NCI-H524 (cell line): ENCODE measurements around the gene KIR3DL1.
"Not testable (repeated sequence)": the region's sequence is repeated elsewhere in the genome, so short reads cannot be mapped to it uniquely, and the experiment has no call there.

Source experiments
- DNase-seq, 2 experiments: peaks; one replicate each; lab custom pipeline; 2025; lab: John Stamatoyannopoulos, UW

KIR3DL1 gene

DNA sequence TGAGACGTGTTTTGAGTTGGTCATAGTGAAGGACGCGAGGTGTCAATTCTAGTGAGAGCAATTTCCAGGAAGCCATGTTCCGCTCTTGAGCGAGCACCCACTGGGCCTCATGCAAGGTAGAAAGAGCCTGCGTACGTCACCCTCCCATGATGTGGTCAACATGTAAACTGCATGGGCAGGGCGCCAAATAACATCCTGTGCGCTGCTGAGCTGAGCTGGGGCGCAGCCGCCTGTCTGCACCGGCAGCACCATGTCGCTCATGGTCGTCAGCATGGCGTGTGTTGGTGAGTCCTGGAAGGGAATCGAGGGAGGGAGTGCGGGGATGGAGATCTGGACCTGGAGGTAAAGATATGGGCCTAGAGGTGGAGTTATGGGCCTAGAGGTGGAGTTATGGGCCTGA is at the start of gene KIR3DL1:
TSS of gene KIR3DL1 (plus strand) at position 218 of the 400 bp plus-strand sequence.
- DNase-seq: not testable (repeated sequence)

GRCh38 chr19:54769646-54770045 is 46.6 kb upstream of the KIR3DL1 start, which contains the start of gene KIR2DL1:
Gene KIR2DL1, plus strand, starts transcription at chr19:54769793. Its CDS starts 58 bp downstream, at chr19:54769851.
- not testable (repeated sequence) for DNase-seq

- DNase-seq: not testable (repeated sequence)
These were observed 45.8 kb upstream of the KIR3DL1 start for GRCh38 chr19:54770511-54770910.

DNA sequence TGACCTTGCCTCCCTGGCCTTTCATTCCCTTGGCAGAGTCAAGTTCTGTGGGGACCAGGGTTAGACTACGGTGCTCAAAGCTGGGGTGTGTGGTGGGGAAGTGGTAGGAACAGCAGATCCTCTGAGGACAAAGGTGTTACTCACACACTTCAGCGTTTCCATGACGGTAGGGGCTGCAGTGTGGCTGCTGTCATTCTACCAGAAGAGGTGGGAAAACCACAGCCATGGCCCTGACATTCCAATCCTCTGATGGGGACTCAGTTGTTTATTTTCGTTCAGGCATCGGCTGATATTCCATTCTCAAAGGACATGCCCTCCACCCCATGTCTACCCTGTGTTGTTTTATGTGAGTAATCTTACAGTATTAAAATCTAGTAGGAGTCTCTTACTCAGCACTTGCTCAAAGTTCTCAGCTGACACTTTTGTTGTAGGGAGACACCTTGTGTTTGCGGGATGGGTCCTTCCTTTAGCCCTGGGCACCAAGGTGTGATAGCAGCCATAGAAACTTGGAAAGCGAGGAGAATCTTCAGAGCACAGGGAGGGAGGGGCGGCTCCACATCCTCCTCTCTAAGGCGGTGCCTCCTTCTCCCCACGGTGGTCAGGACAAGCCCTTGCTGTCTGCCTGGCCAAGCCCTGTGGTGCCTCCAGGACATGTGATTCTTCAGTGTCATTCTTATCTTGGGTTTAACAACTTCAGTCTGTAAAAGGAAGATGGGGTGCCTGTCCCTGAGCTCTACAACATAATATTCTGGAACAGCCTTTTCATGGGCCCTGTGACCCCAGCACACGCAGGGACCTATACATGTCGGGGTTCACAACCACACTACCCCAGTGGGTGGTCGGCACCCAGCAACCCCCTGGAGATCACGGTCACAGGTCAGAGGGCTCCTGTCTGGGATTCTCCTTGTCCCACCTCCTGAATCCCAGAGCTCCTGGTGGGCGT is 45.0 kb upstream of the KIR3DL1 start:
- not testable (repeated sequence) for DNase-seq

- DNase-seq: not testable (repeated sequence)
These were observed 43.6 kb upstream of the KIR3DL1 start for GRCh38 chr19:54772666-54773065.

DNA sequence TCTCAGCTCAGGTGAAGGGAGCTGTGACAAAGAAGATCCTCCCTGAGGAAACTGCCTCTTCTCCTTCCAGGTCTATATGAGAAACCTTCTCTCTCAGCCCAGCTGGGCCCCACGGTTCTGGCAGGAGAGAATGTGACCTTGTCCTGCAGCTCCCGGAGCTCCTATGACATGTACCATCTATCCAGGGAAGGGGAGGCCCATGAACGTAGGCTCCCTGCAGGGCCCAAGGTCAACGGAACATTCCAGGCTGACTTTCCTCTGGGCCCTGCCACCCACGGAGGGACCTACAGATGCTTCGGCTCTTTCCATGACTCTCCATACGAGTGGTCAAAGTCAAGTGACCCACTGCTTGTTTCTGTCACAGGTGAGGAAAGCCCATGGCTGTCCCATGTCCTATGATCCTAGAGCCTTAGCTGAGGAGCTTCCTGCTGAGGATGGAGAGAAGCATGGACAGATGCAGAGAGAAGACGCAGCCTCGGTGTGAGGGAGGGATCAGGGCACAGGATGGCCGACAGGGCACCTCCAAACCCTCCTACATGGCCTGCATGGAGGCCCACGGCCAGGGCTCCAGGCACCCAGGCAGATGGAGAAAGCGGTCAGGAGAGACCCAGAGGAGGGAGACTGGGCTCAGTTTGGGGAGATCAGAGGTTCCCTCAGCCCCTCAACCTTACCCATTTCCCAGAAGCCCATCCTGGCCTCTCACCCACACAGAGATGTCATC is 41.0 kb upstream of the KIR3DL1 start:
- not testable (repeated sequence) for DNase-seq

GRCh38 chr19:54775830-54776229 is 40.4 kb upstream of the KIR3DL1 start:
- DNase-seq: not testable (repeated sequence)

DNA sequence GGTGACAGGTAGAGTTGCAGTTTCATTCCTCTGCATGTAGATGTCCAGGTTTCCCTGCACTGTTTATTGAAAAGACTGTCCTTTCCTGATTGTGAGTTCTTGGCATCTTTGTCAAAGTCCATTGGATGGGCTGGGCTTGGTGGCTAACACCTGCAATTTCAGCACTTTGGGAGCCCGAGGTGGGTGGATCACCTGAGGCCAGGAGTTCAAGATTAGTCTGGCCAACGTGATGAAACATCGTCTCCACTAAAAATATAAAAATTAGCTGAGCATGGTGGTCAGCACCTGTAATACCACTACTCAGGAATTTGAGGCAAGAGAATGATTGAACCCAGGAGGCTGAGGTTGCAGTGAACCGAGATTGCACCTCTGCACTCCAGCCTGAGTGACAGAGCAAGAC is 38.4 kb upstream of the KIR3DL1 start:
- DNase-seq: not testable (repeated sequence)

DNA sequence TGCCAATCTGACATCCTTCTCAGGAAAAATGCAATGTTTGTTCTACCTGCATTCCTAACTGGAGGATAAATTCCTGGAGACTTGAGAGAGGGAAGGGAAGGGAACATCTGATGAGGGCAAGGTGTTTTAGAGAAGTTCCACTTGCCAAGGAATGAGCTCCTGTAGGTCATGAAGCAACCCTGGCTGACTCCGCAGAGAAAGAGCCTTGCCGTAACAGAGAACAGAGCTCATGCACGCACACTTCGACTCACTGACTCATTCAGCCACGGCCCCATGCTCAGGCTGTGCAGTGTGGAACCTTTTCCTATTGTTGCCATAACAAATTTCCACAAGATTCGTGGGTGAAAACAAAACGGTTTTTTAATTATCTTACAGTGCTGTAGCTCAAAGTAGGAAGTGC is 37.4 kb upstream of the KIR3DL1 start:
- DNase-seq: not testable (repeated sequence)

DNA sequence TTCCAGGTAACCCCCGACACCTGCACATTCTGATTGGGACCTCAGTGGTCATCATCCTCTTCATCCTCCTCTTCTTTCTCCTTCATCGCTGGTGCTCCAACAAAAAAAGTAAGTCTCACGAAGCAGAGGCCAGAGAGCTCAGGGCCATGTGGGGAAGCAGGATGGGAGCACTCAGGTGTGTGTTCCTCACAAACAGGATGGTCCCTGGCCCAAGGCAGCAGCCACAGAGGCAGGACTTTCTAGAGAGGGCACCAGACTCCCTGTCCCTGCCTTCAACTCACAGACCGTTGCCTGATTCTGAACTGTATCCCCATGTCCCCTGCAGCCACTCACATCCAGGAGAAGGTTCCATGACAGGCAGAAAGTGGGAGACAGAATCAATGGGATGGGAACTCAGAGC is 33.4 kb upstream of the KIR3DL1 start:
- not testable (repeated sequence) for DNase-seq

- not testable (repeated sequence) for DNase-seq
These were observed 30.1 kb upstream of the KIR3DL1 start for GRCh38 chr19:54786091-54786723.

DNA sequence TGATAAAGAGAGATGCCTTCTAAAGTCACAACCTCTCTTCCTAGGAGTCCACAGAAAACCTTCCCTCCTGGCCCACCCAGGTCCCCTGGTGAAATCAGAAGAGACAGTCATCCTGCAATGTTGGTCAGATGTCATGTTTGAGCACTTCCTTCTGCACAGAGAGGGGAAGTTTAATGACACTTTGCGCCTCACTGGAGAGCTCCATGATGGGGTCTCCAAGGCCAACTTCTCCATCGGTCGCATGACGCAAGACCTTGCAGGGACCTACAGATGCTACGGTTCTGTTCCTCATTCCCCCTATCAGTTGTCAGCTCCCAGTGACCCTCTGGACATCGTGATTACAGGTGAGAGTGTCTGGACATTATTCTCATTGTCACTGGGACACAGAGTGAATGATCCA is 28.1 kb upstream of the KIR3DL1 start:
- not testable (repeated sequence) for DNase-seq

GRCh38 chr19:54790711-54791110 is 25.6 kb upstream of the KIR3DL1 start:
- DNase-seq: no peak

DNA sequence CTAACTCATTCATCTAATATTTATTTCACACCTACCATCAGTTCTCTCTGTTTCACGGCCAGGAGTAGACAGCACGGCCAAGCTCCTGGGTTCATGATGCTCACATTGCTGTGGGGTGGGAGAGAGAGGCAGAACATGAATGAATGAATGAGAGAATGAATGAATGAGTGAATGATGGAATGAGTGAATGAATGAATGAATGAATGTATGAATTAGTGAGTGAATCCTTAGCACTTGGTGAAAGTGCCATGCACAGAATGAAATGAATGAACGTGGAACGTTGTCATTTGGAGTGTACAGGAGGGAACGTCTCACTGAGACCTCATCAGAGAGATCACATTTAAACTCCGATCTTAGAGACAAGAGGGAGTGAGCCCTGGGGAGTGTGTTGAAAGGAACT is 24.8 kb upstream of the KIR3DL1 start:
- DNase-seq: no peak

DNA sequence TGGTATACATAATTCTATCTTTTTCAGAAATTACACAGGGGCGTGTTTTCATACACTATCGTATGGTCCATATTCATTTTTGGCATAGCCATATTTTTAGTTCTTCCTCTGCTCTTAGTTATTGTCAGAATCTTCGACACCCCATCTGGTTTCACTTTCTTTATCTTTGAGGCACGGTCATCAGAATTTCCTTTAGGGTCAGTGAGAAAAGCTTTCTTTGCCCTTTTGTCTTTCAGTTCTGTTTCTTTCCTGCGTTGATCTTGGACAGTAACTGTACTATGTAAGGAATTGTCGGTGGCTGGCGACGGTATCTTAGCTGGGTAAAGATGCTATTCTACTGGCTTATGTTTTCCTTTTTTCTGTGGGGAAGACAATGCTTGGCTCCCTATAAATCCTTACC is 23.5 kb upstream of the KIR3DL1 start:
- no peak for DNase-seq

GRCh38 chr19:54795758-54796157 is 20.5 kb upstream of the KIR3DL1 start:
- DNase-seq: no peak

- DNase-seq: no peak
These were observed 12.9 kb upstream of the KIR3DL1 start, which contains the start of gene KIR2DL4 for GRCh38 chr19:54803410-54803809. Gene KIR2DL4, plus strand, starts transcription at chr19:54803610. Its CDS starts 42 bp downstream, at chr19:54803652.

GRCh38 chr19:54804101-54804500 is 12.2 kb upstream of the KIR3DL1 start:
- DNase-seq: no peak

DNA sequence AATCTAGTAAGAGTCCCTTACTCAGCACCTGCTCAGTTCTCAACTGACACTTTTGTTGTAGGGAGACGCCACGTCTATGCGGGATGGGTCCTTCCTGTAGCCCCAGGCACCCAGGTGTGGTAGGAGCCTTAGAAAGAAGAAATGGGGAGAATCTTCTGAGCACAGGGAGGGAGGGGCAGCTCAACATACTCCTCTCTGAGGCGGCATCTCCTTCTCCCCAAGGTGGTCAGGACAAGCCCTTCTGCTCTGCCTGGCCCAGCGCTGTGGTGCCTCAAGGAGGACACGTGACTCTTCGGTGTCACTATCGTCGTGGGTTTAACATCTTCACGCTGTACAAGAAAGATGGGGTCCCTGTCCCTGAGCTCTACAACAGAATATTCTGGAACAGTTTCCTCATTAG is 11.7 kb upstream of the KIR3DL1 start:
- no peak for DNase-seq

DNA sequence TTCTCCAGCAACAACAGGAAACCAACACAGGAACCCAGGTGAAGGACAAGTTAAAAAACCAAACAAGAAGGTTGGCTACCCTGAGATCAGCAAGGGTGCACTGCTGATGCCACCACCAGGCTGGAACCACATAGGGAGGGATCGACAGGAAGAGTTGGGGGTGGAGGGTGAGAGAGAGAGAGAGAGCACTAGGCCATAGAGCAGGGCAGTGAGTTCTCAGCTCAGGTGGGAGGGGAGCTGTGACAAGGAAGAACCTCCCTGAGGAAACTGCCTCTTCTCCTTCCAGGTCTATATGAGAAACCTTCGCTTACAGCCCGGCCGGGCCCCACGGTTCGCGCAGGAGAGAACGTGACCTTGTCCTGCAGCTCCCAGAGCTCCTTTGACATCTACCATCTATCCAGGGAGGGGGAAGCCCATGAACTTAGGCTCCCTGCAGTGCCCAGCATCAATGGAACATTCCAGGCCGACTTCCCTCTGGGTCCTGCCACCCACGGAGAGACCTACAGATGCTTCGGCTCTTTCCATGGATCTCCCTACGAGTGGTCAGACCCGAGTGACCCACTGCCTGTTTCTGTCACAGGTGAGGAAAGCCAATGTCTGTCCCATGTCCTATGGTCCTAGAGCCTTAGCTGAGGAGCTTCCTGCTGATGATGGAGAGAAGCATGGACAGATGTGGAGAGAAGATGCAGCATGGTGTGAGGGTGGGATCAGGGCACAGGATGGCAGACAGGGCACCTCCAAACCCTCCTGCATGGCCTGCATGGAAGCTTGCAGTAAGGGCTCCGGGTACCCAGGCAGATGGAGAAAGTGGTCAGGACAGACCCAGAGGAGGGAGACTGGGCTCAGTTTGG is 10.4 kb upstream of the KIR3DL1 start:
- DNase-seq: no peak

DNA sequence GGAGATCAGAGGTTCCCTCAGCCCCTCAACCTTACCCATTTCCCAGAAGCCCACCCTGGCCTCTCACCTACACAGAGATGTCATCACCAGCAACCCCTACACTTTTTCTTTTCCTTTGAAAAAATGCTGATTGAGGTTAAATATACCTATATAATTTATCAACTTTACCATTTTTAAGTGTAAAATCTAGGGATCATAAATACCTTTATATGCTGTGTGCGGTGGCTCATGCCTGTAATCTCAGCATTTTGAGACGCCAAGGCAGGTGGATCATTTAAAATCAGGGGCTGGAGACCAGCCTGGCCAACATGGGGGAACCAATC is 9.8 kb upstream of the KIR3DL1 start:
- DNase-seq: no peak
